Type B pancreatic cell (in vitro differentiated cells): Measurements from ENCODE around the gene GLIS1. TPM values are rescaled to one million over a fixed set of nuclear protein-coding genes. Genes with fewer than 3 reads are reported as not detected.

Experiments
- DNase-seq: peaks from one replicate; pipeline ENCODE4 v3.0.0; 2021; ENCODE audit warnings: mixed read lengths; ENCODE audit not compliant: unreplicated experiment; ENCODE audit errors: extremely low spot score
- H3K27ac Mint-ChIP-seq: 2 replicates; pipeline ENCODE4 v1.8.0; 2021; ENCODE audit warnings: mild to moderate bottlenecking, mixed read lengths
- H3K27me3 Mint-ChIP-seq: 2 replicates; pipeline ENCODE4 v1.8.0; 2021; ENCODE audit warnings: mixed read lengths
- H3K36me3 Mint-ChIP-seq: 2 replicates; pipeline ENCODE4 v1.8.0; 2021; ENCODE audit warnings: mixed read lengths
- H3K4me1 Mint-ChIP-seq: one replicate; pipeline ENCODE4 v1.8.0; 2021; ENCODE audit warnings: mixed read lengths; ENCODE audit not compliant: unreplicated experiment
- H3K4me3 Mint-ChIP-seq: 2 replicates; pipeline ENCODE4 v1.8.0; 2021; ENCODE audit warnings: mild to moderate bottlenecking, mixed read lengths
- H3K9me3 Mint-ChIP-seq: 2 replicates; pipeline ENCODE4 v1.8.0; 2021; ENCODE audit warnings: mixed read lengths
- total RNA-seq: library from RNA; stranded (reverse); gene quantifications from 2 replicates; pipeline ENCODE4 v1.2.1, GENCODE V29; 2021; ENCODE audit warnings: low replicate concordance
- TF ChIP-seq, protein P1 (sequence below): fragments of 200-600 bp; sonication (generic); conservative IDR thresholded peaks from 2 replicates; pipeline ENCODE4 v1.5.0; 2021; ENCODE audit warnings: antibody characterized with exemption, mild to moderate bottlenecking

GLIS1 gene
- total RNA-seq, 1 donor from 2014 or later = 2.1 TPM

DNA sequence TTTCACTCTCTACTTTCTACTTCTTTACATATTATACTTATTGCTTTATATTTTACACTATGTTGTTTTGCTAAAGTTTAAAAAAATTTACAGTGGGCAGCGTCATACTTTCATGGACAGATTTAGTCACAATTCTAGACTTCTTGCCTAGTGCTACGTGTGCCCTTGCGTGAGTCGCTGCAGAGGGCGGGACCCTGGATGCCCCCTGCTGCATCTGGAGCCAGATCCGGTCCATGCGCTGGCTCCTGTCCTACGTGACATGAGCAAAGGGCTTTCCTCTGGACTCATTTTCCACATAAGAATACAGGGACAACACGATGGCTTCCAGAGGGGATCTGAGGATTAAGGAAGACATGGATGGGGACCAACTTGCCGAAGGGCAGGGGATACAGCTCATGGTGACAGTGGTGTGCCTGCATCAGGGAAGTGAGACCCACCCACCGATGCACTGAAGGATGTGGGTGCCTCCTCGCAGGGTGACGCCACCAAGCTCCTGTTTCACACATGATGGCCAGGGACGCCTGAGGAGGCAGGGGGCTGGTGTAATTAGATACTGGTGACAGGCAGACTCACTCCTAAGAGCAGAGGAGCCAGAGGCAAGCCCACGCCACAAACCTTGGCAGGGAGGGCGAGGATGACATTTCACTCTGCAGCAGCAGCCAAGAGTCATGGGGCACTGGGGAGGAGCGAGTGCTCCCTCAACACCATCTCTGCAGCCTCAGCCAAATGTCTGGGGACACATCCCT is 193.1 kb downstream of the GLIS1 start:
- Mint-ChIP-seq H3K9me3 (no peaks in the 10 kb centered on the region), H3K4me1 (peaks cover 29% of the 10 kb centered on the region), H3K36me3 (no peaks in the 10 kb centered on the region), H3K4me3 (no peak overlapping the region), H3K27ac (no peak overlapping the region), H3K27me3 (peaks cover 13% of the 10 kb centered on the region)
- no peak for DNase-seq
- TF ChIP-seq, protein P1, sequence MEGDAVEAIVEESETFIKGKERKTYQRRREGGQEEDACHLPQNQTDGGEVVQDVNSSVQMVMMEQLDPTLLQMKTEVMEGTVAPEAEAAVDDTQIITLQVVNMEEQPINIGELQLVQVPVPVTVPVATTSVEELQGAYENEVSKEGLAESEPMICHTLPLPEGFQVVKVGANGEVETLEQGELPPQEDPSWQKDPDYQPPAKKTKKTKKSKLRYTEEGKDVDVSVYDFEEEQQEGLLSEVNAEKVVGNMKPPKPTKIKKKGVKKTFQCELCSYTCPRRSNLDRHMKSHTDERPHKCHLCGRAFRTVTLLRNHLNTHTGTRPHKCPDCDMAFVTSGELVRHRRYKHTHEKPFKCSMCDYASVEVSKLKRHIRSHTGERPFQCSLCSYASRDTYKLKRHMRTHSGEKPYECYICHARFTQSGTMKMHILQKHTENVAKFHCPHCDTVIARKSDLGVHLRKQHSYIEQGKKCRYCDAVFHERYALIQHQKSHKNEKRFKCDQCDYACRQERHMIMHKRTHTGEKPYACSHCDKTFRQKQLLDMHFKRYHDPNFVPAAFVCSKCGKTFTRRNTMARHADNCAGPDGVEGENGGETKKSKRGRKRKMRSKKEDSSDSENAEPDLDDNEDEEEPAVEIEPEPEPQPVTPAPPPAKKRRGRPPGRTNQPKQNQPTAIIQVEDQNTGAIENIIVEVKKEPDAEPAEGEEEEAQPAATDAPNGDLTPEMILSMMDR = no peak

DNA sequence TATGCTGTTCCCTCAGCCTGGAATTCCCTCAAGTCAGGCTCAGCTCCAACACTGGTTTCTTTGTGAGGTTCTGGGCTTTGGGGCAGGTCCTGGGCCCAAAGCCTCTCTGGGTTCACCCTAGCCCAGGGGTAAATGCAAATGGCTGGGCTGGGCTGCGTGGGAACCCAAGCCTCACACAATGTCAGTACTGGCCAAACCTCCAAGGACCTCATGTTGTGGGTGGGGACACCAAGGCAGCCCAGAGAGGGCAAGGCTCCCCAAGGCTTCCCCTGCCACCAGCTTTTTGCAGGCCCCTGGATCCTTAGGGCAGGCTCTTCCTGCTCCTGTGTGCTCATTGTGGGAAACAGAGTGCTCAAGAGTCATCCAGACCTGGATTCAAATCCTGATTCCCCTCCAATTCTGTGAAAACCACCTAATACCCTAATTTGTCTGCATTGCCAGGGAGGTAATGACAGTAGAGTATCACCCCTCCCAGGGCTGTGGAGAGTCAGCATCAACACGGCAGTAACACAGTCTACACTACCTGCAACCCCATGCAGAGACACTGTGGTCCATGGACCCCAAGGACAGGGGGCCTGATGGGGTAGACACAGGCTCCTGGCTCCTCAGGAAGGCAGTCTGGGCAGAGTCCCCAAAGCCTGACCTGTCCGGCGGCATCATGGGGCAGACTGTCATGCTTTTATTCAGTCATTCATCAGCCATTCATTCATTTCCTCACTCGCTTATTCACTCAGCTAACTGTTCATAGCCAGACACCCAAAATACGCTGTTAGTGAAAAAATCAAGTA is 194.0 kb downstream of the GLIS1 start:
- Mint-ChIP-seq H3K27ac (peak overlapping the region; percentile 32), H3K4me1 (peaks cover 25% of the 10 kb centered on the region), H3K4me3 (no peak overlapping the region), H3K36me3 (no peaks in the 10 kb centered on the region), H3K9me3 (no peaks in the 10 kb centered on the region), H3K27me3 (peaks cover 10% of the 10 kb centered on the region)
- DNase-seq = no peak
- TF ChIP-seq, protein P1 = no peak

DNA sequence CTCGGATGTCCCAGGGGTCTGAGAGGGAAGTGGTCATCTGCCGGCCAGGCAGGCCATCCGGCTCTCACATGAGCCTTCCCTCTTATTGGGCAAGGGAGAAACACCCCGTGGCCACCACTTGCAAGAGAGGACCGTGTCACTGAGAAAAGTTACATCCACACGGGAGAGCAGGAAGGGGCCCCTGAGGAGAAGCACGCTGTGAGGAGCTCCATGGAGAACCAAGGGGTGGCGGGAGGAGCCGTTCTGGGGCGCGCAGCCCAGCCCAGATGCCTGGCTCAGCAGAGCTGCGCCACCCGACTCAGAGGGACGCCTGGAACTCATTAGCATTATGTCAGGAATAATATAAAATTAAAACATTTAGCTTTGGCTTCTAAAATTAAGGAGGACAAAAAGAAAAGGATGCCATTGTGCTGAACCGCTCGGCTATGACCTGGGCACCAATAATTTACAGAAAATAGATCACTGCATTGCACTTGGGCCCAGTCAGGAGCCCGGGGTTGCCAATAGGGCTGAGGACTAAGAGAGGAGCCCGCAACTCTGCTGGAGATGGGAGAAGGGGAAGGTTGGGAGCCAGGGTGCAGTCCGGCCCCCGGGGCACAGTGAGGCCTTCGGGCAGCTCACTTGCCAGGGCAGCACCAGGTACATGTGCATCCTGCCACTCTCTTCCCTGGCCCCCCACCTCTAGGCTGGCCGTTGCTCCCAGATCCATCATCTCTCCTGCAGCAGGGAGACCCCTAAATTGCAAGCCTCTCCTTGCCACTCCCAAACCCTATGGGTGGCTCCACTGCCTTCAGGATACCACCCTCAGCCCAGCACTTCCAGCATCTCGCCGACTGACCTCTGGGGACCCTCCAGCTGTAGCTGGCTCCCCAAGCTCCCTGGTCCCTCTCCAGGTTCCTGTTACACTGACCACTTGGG is 194.9 kb downstream of the GLIS1 start:
- Mint-ChIP-seq H3K36me3 (no peaks in the 10 kb centered on the region), H3K4me3 (no peak overlapping the region)
- TF ChIP-seq, protein P1 = no peak

DNA sequence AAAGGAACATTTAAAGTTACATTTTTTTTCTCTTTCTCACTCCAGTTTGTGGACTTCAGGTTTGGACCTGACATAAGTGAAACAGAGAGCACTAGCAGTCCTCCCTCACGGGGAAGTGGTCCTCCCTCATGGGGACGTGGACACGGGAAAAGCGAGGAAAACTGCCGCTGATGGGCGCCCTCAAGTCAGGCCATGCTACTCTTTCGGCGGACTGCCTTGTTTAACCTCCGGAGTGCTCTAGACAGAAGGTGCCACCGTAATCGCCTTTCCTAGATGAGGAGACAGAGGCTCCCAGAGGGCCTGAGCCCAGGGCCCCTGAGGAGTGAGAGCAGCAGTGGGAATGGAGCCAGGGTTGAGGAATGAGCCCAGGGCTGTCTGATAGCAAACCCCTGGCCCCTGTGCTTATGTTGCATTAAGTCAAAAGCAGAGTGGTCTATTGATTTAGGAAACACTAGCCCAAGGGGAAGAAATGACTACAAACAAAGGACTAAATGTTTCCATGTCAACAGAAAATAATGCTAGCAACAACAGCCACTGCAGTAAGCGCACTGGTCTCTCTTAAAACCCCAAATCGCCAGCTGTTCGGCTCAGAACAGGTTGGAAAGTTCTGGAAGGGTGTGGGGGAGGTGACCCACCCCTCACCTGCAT is 195.7 kb downstream of the GLIS1 start:
- H3K4me3 Mint-ChIP-seq = no peak overlapping the region
- no peak for DNase-seq
- peaks cover 25% of the 10 kb centered on the region for H3K4me1 Mint-ChIP-seq
- no peaks in the 10 kb centered on the region for H3K9me3 Mint-ChIP-seq
- peaks cover 7% of the 10 kb centered on the region for H3K27me3 Mint-ChIP-seq
- H3K36me3 Mint-ChIP-seq = no peaks in the 10 kb centered on the region
- TF ChIP-seq, protein P1 = no peak
- no peak overlapping the region for H3K27ac Mint-ChIP-seq

More for the DNA sequence above, 194.9 kb downstream of the GLIS1 start:
- H3K4me1 Mint-ChIP-seq = peaks cover 25% of the 10 kb centered on the region
- peaks cover 9% of the 10 kb centered on the region for H3K27me3 Mint-ChIP-seq
- H3K9me3 Mint-ChIP-seq = no peaks in the 10 kb centered on the region
- peak overlapping the region; percentile 32 for H3K27ac Mint-ChIP-seq
- DNase-seq = no peak

DNA sequence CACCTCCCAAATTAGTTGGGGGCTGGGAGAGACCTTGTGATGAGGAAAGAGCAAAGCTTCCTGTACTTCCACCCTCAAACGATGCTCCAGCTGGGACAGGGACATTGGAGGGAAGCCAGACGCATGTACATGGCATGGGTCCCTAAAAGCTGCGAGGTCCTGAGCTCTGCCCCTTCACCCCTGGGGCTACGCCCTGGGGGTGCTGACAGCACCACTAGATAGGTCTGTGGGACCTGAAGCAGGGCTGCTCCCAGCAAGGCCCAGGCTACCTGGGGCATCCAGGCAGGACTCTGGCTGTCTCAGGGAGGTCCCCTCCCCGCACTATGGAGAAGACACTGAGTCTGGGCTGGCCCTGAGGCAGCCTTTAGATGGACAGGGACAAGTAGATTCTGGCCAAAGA is 196.4 kb downstream of the GLIS1 start:
- Mint-ChIP-seq H3K27ac (no peak overlapping the region), H3K4me3 (no peak overlapping the region), H3K4me1 (peaks cover 25% of the 10 kb centered on the region), H3K27me3 (peaks cover 7% of the 10 kb centered on the region), H3K9me3 (no peaks in the 10 kb centered on the region), H3K36me3 (no peaks in the 10 kb centered on the region)
- TF ChIP-seq, protein P1 = no peak
- no peak for DNase-seq
